HCT116 (cell line): ENCODE measurements around the gene CRCP. TPM values are rescaled to one million over a fixed set of nuclear protein-coding genes. Genes with fewer than 3 reads are reported as not detected.

Source experiments
- ATAC-seq: fragments of 200-7000 bp; cut with Tn5 transposase; 2 replicates; pipeline ENCODE4 v1.9.1; 2020; ENCODE audit warnings: mild to moderate bottlenecking, moderate library complexity
- BruUV-seq: library from RNA; stranded (reverse); fragments of 400-500 nt; replicated peaks from 2 replicates; lab custom pipeline; 2021; lab: Mats Ljungman, UMichigan
- CTCF ChIA-PET: fragments of 300-600 bp; sonication (Branson Sonifier 250); formaldehyde crosslinking; loops from one replicate; lab custom pipeline; 2021; ENCODE audit warnings: antibody characterized with exemption; lab: Charles Lee
- POLR2A ChIA-PET: fragments of 300-600, 350-600 bp; sonication (Branson Sonifier 250); formaldehyde crosslinking; loops from one replicate; lab custom pipeline; 2021; ENCODE audit warnings: antibody characterized with exemption; lab: Charles Lee
- RAD21 ChIA-PET, 2 experiments: fragments of 300-600 bp; sonication (Branson Sonifier 250); formaldehyde crosslinking; loops; one replicate each; lab custom pipeline; 2023; ENCODE audit warnings: low total read pairs in 2 of 2; ENCODE audit not compliant: uncharacterized antibody in 2 of 2, unreplicated experiment in 2 of 2, low non-redundant PET in 1 of 2; lab: Charles Lee
- DNase-seq: peaks from one replicate; pipeline ENCODE4 v3.0.0-alpha.2; 2010; ENCODE audit warnings: low read depth, low spot score
- H2AFZ ChIP-seq: fragments of 200-600 bp; shearing (Covaris generic), sonication (generic); 2 replicates; pipeline ENCODE4 v1.6.1; 2017; ENCODE audit warnings: low read depth, mixed run types, mixed read lengths, antibody characterized with exemption, low read length; ENCODE audit not compliant: poor library complexity, severe bottlenecking
- H3K27ac ChIP-seq: 2 replicates; pipeline ENCODE4 v1.5.1; 2012; ENCODE audit warnings: low read depth, low read length
- H3K27me3 ChIP-seq: fragments of 200-600 bp; sonication (generic); 2 replicates; pipeline ENCODE4 v1.6.1; 2016; ENCODE audit warnings: mixed run types, low read length, mixed read lengths; ENCODE audit not compliant: insufficient read depth
- H3K36me3 ChIP-seq, 2 experiments: fragments of 200-500 bp in 1 of 2; fragments of 200-600 bp in 1 of 2; sonication (Bioruptor generic) in 1 of 2; sonication (generic) in 1 of 2; 2 replicates each; pipeline versions ENCODE4 v1.5.1 to v1.6.1; 2014 to 2016; ENCODE audit warnings: low read length in 2 of 2, inconsistent platforms in 1 of 2, mixed read lengths in 1 of 2, mixed run types in 1 of 2; ENCODE audit not compliant: insufficient read depth in 2 of 2, control insufficient read depth in 1 of 2
- H3K4me1 ChIP-seq, 2 experiments: fragments of 200-600 bp in 1 of 2; sonication (generic) in 1 of 2; 2 replicates each; pipeline versions ENCODE4 v1.5.1 to v1.6.1; 2012 to 2017; ENCODE audit warnings: low read length in 2 of 2, inconsistent platforms in 1 of 2, mild to moderate bottlenecking in 1 of 2, mixed read lengths in 1 of 2, mixed run types in 1 of 2, moderate library complexity in 1 of 2; ENCODE audit not compliant: insufficient read depth in 2 of 2, control insufficient read depth in 1 of 2
- H3K4me2 ChIP-seq: fragments of 200-600 bp; sonication (generic); 2 replicates; pipeline ENCODE4 v1.6.1; 2017; ENCODE audit warnings: mixed run types, low read length, mixed read lengths
- H3K4me3 ChIP-seq, 2 experiments: fragments of 200-600 bp in 1 of 2; sonication (generic) in 1 of 2; replicated peaks in 1 of 2; 2 replicates each; pipeline ENCODE4 v1.5.1; 2011 to 2016; ENCODE audit warnings: low read length in 2 of 2, control low read depth in 1 of 2, low read depth in 1 of 2, mild to moderate bottlenecking in 1 of 2, mixed read lengths in 1 of 2, mixed run types in 1 of 2
- H3K79me2 ChIP-seq: fragments of 200-600 bp; sonication (generic); 2 replicates; pipeline ENCODE4 v1.6.1; 2017; ENCODE audit warnings: mild to moderate bottlenecking, mixed run types, low read length, moderate library complexity, mixed read lengths; ENCODE audit not compliant: insufficient read depth
- H3K9ac ChIP-seq: fragments of 200-600 bp; sonication (generic); 2 replicates; pipeline ENCODE4 v1.6.1; 2016; ENCODE audit warnings: low read length, mixed read lengths
- H3K9me2 ChIP-seq: fragments of 200-600 bp; sonication (generic), shearing (Covaris generic); 2 replicates; pipeline ENCODE4 v1.6.1; 2017; ENCODE audit warnings: mixed run types, mild to moderate bottlenecking, moderate library complexity; ENCODE audit not compliant: insufficient read depth
- H3K9me3 ChIP-seq, 2 experiments: fragments of 200-500 bp in 1 of 2; fragments of 200-600 bp in 1 of 2; sonication (Bioruptor generic) in 1 of 2; sonication (generic) in 1 of 2; 2 replicates each; pipeline ENCODE4 v1.6.1; 2014 to 2017; ENCODE audit warnings: low read length in 2 of 2, mixed read lengths in 2 of 2, inconsistent platforms in 1 of 2, low read depth in 1 of 2, mild to moderate bottlenecking in 1 of 2, mixed run types in 1 of 2, moderate library complexity in 1 of 2; ENCODE audit not compliant: control insufficient read depth in 1 of 2, insufficient read depth in 1 of 2
- H4K20me1 ChIP-seq: fragments of 200-600 bp; sonication (generic), shearing (Covaris generic); 2 replicates; pipeline ENCODE4 v1.6.1; 2017; ENCODE audit warnings: mixed run types, mild to moderate bottlenecking, moderate library complexity; ENCODE audit not compliant: insufficient read depth
- ATF3 ChIP-seq: IDR thresholded peaks from 2 replicates; pipeline ENCODE4 v1.6.1; 2012
- CBX3 ChIP-seq: IDR thresholded peaks from 2 replicates; pipeline ENCODE4 v1.6.1; 2012; ENCODE audit warnings: low read depth
- CEBPB ChIP-seq: IDR thresholded peaks from 2 replicates; pipeline ENCODE4 v1.6.1; 2012; ENCODE audit warnings: low read depth
- CTCF ChIP-seq, 3 experiments: fragments of 200-600 bp in 1 of 3; sonication (generic) in 1 of 3; IDR thresholded peaks in 2 of 3; conservative IDR thresholded peaks in 1 of 3; 2 replicates each; pipeline ENCODE4 v1.5.1; 2012 to 2017; ENCODE audit warnings: low read depth in 2 of 3, low read length in 2 of 3, antibody characterized with exemption in 1 of 3, borderline replicate concordance in 1 of 3, control low read depth in 1 of 3, mild to moderate bottlenecking in 1 of 3, mixed read lengths in 1 of 3, mixed run types in 1 of 3, moderate library complexity in 1 of 3; ENCODE audit not compliant: insufficient read depth in 1 of 3
- EGR1 ChIP-seq: IDR thresholded peaks from 2 replicates; pipeline ENCODE4 v1.6.1; 2012; ENCODE audit warnings: low read depth
- ELF1 ChIP-seq: IDR thresholded peaks from 2 replicates; pipeline ENCODE4 v1.6.1; 2012; ENCODE audit warnings: low read depth, borderline replicate concordance
- EZH2 ChIP-seq: fragments of 200-600 bp; sonication (generic); IDR thresholded peaks from 2 replicates; pipeline ENCODE4 v1.6.1; 2017; ENCODE audit warnings: antibody characterized with exemption, mixed run types
- EZH2phosphoT487 ChIP-seq: fragments of 200-600 bp; IDR thresholded peaks from 2 replicates; pipeline ENCODE4 v1.6.1; 2018; ENCODE audit warnings: antibody characterized with exemption, borderline replicate concordance
- FOSL1 ChIP-seq: IDR thresholded peaks from 2 replicates; pipeline ENCODE4 v1.6.1; 2012; ENCODE audit warnings: low read depth
- JUND ChIP-seq: IDR thresholded peaks from 2 replicates; pipeline ENCODE4 v1.6.1; 2012
- POLR2A ChIP-seq: IDR thresholded peaks from 2 replicates; pipeline ENCODE4 v1.7.0; 2011; ENCODE audit warnings: borderline replicate concordance; ENCODE audit not compliant: insufficient read depth, insufficient read length; ENCODE audit errors: extremely low read depth
- POLR2AphosphoS5 ChIP-seq: IDR thresholded peaks from 2 replicates; pipeline ENCODE4 v1.6.1; 2011; ENCODE audit warnings: mild to moderate bottlenecking, low read depth, low read length, moderate library complexity
- RAD21 ChIP-seq: IDR thresholded peaks from 2 replicates; pipeline ENCODE4 v1.6.1; 2012; ENCODE audit warnings: low read depth, mild to moderate bottlenecking
- SIN3A ChIP-seq: IDR thresholded peaks from 2 replicates; pipeline ENCODE4 v1.6.1; 2012; ENCODE audit warnings: low read depth
- SP1 ChIP-seq: IDR thresholded peaks from 2 replicates; pipeline ENCODE4 v1.6.1; 2012; ENCODE audit warnings: low read depth
- TCF7L2 ChIP-seq: IDR thresholded peaks from 2 replicates; pipeline ENCODE4 v1.7.0; 2011; ENCODE audit warnings: borderline replicate concordance, inconsistent platforms; ENCODE audit not compliant: insufficient read depth, insufficient read length; ENCODE audit errors: extremely low read depth
- YY1 ChIP-seq: IDR thresholded peaks from 2 replicates; pipeline ENCODE4 v1.6.1; 2011; ENCODE audit warnings: low read length, low read depth, moderate library complexity, mild to moderate bottlenecking; ENCODE audit not compliant: insufficient replicate concordance; ENCODE audit errors: extremely low read depth
- ZNF274 ChIP-seq: fragments of 200-500 bp; sonication (Bioruptor generic); IDR thresholded peaks from 2 replicates; pipeline ENCODE4 v1.6.1; 2014; ENCODE audit warnings: mild to moderate bottlenecking, low read depth, low read length, inconsistent platforms
- intact Hi-C: fragments of 100-400 bp; cut with micrococcal nuclease; formaldehyde crosslinking; loops from 2 replicates; pipeline ENCODE4 v1.10.0; 2022
- total RNA-seq: library from RNA; stranded (reverse); gene quantifications from one replicate; pipeline ENCODE4 v1.2.1, GENCODE V29; 2021; ENCODE audit not compliant: unreplicated experiment
- TF ChIP-seq, protein P1 (sequence below): IDR thresholded peaks from 2 replicates; pipeline ENCODE4 v1.6.1; 2011; ENCODE audit warnings: mild to moderate bottlenecking, low read length, moderate library complexity; ENCODE audit not compliant: insufficient replicate concordance; ENCODE audit errors: extremely low read depth

CRCP gene
- total RNA-seq, 1 experiment from 2014 or later: 28.4 TPM

GRCh38 chr7:66075590-66076461 is 38.8 kb upstream of the CRCP start, which contains the start of gene ASL:
Gene ASL, plus strand, starts transcription at chr7:66075819. Its CDS starts 263 bp downstream, at chr7:66076082.
- RAD21 ChIA-PET: no interaction called here
- TF ChIP-seq RAD21: peak; percentile 38
- TF ChIP-seq YY1: no peak
- no peak for TF ChIP-seq FOSL1
- TF ChIP-seq CBX3: 0 out of 2 replicates have a peak, but pooled peaks have one; percentile 9
- no peak for TF ChIP-seq ATF3
- TF ChIP-seq POLR2AphosphoS5: peak; percentile 91
- TF ChIP-seq EZH2phosphoT487: no peak
- no peak for TF ChIP-seq EZH2
- TF ChIP-seq SP1: peak; percentile 82
- no peak for TF ChIP-seq CEBPB
- peak; percentile 28; the same call in 1 of the 2 replicates for TF ChIP-seq EGR1
- TF ChIP-seq ZNF274: no peak
- TF ChIP-seq SIN3A: peak; percentile 86
- no peak for TF ChIP-seq CTCF (IDR thresholded peaks at IDR 0.05 in 2 of 3, conservative IDR thresholded peaks at IDR 0.05 in 1 of 3; ENCODE audit: borderline replicate concordance in 1 of 3, insufficient read depth in 1 of 3, low read depth in 2 of 3, low read length in 2 of 3)
- no peak for TF ChIP-seq ELF1
- TF ChIP-seq, protein P1, sequence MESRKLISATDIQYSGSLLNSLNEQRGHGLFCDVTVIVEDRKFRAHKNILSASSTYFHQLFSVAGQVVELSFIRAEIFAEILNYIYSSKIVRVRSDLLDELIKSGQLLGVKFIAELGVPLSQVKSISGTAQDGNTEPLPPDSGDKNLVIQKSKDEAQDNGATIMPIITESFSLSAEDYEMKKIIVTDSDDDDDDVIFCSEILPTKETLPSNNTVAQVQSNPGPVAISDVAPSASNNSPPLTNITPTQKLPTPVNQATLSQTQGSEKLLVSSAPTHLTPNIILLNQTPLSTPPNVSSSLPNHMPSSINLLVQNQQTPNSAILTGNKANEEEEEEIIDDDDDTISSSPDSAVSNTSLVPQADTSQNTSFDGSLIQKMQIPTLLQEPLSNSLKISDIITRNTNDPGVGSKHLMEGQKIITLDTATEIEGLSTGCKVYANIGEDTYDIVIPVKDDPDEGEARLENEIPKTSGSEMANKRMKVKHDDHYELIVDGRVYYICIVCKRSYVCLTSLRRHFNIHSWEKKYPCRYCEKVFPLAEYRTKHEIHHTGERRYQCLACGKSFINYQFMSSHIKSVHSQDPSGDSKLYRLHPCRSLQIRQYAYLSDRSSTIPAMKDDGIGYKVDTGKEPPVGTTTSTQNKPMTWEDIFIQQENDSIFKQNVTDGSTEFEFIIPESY: no peak
- TF ChIP-seq JUND: no peak
- peak; percentile 40 for TF ChIP-seq TCF7L2
- TF ChIP-seq POLR2A: peak; percentile 73

More at GRCh38 chr7:66075590-66076461, 38.8 kb upstream of the CRCP start, which contains the start of gene ASL:
- intact Hi-C loops: no loop called here
- H3K36me3 ChIP-seq: no peaks in the 10 kb centered on the region
- peak within 1 kb of the TSS; percentile 93 to 99 for H3K4me3 ChIP-seq
- H3K9me3 ChIP-seq: no peaks in the 10 kb centered on the region
- H3K4me2 ChIP-seq: peak within 1 kb of the TSS; percentile 97
- H3K9me2 ChIP-seq: no peaks in the 10 kb centered on the region
- H3K9ac ChIP-seq: peak within 1 kb of the TSS; percentile 88
- peak within 1 kb of the TSS; percentile 63 for H3K27ac ChIP-seq
- CTCF ChIA-PET: interaction anchor here (0.6 to 1.4 kb wide), 2 partner anchors 45 to 129 kb away, joined by 3 to 6 read pairs; partner anchors contain the start of gene TPST1
- H3K4me1 ChIP-seq: peaks cover 2 to 14% of the 10 kb centered on the region in 2 experiments; a peak in 3 of 4 replicates
- no peaks in the 10 kb centered on the region for H4K20me1 ChIP-seq
- POLR2A ChIA-PET: interaction anchor here (0.7 to 2.0 kb wide), 6 partner anchors 8 to 22 kb away, joined by 3 to 8 read pairs (median 4); no protein-coding TSS in a partner anchor
- no peaks in the 10 kb centered on the region for H3K27me3 ChIP-seq
- peak; percentile 77 for DNase-seq
- peak; percentile 99 for ATAC-seq
- BruUV-seq: TSS peak; percentile 75
- peaks cover 28% of the 10 kb centered on the region for H3K79me2 ChIP-seq
- H2AFZ ChIP-seq: peak within 1 kb of the TSS; percentile 90
